Transverse colon (tissue), 4 donors: Measurements from ENCODE around the gene SPARCL1. TPM values are rescaled to one million over a fixed set of nuclear protein-coding genes. Genes with fewer than 3 reads are reported as not detected.

Experiments used
- DNase-seq: peaks from one replicate; pipeline ENCODE4 v3.0.0-alpha.2; 2019
- H3K27ac ChIP-seq, 4 donors: fragments of 200-600 bp; sonication (generic); 2 replicates each; pipeline ENCODE4 v1.5.1; 2016 to 2018; ENCODE audit warnings: inconsistent platforms in 4 of 4
- H3K27me3 ChIP-seq: fragments of 200-600 bp; sonication (generic); 2 replicates; pipeline ENCODE4 v1.5.1; 2017; ENCODE audit warnings: inconsistent platforms
- H3K36me3 ChIP-seq, 4 donors: fragments of 200-600 bp; sonication (generic); 2 replicates each; pipeline ENCODE4 v1.5.1; 2017 to 2019; ENCODE audit warnings: inconsistent platforms in 4 of 4
- H3K4me1 ChIP-seq, 4 donors: fragments of 200-600 bp; sonication (generic); 2 replicates each; pipeline ENCODE4 v1.5.1; 2017 to 2020; ENCODE audit warnings: inconsistent platforms in 4 of 4
- H3K4me3 ChIP-seq, 4 donors: fragments of 200-600 bp; sonication (generic); 1 replicate in 1 of 4; 2 replicates in 3 of 4; pipeline versions ENCODE4 v1.5.1 to v1.6.1; 2017 to 2019; ENCODE audit warnings: inconsistent platforms in 4 of 4
- H3K9me3 ChIP-seq, 2 donors: fragments of 200-600 bp; sonication (generic); 2 replicates each; pipeline ENCODE4 v1.5.1; 2017 to 2019; ENCODE audit warnings: inconsistent platforms in 2 of 2
- EP300 ChIP-seq: sonication (generic); formaldehyde crosslinking; IDR thresholded peaks from one replicate; pipeline ENCODE4 v1.6.1; 2017; ENCODE audit warnings: antibody characterized with exemption, low read depth
- POLR2A ChIP-seq: fragments of 450-650 bp; IDR thresholded peaks from one replicate; pipeline ENCODE4 v1.6.1; 2016; ENCODE audit warnings: antibody characterized with exemption, mild to moderate bottlenecking, moderate library complexity
- POLR2AphosphoS5 ChIP-seq, 3 donors: sonication (generic); formaldehyde crosslinking; IDR thresholded peaks; one replicate each; pipeline ENCODE4 v1.6.1; 2016; ENCODE audit warnings: antibody characterized with exemption in 3 of 3
- WGBS, 2 donors: methylation state at CpG; one replicate each; pipeline ENCODE4 v1.1.5; 2018; ENCODE audit warnings: low coverage in 1 of 2; 5-methylcytosine and 5-hydroxymethylcytosine counted together
- in situ Hi-C, 4 donors: fragments of 200-750 bp; cut with MboI; loops; one replicate each; pipeline versions ENCODE4 v1.15.0 to v1.15.1; 2017; ENCODE audit warnings: low sequenced_read_pairs in 3 of 4, low pct_ligation_motif_present in 1 of 4, low pct_unique_long_range_greater_than_20kb in 1 of 4
- intact Hi-C: fragments of 100-400 bp; cut with DNase I; formaldehyde crosslinking; loops from one replicate; pipeline ENCODE4 v1.15.1; 2023; ENCODE audit warnings: low total_unique reads
- total RNA-seq, 4 donors: library from RNA; depleted of rRNA; stranded (reverse); fragments of >200 nt; gene quantifications; one replicate each; pipeline ENCODE4 v1.1.0, GENCODE V29; 2016
- TF ChIP-seq, protein P1 (sequence below), 5 experiments: fragments of 200-600 bp in 3 of 5; fragments of 450-650 bp in 2 of 5; sonication (generic) in 3 of 5; IDR thresholded peaks; 1 replicate in 2 of 5; 2 replicates in 3 of 5; pipeline ENCODE4 v1.5.1; 2016 to 2017; ENCODE audit warnings: antibody characterized with exemption in 5 of 5, inconsistent platforms in 3 of 5, mild to moderate bottlenecking in 2 of 5, moderate library complexity in 1 of 5

Gene SPARCL1
- total RNA-seq, 4 donors from 2014 or later: 113 to 228 (median 151) TPM

DNA sequence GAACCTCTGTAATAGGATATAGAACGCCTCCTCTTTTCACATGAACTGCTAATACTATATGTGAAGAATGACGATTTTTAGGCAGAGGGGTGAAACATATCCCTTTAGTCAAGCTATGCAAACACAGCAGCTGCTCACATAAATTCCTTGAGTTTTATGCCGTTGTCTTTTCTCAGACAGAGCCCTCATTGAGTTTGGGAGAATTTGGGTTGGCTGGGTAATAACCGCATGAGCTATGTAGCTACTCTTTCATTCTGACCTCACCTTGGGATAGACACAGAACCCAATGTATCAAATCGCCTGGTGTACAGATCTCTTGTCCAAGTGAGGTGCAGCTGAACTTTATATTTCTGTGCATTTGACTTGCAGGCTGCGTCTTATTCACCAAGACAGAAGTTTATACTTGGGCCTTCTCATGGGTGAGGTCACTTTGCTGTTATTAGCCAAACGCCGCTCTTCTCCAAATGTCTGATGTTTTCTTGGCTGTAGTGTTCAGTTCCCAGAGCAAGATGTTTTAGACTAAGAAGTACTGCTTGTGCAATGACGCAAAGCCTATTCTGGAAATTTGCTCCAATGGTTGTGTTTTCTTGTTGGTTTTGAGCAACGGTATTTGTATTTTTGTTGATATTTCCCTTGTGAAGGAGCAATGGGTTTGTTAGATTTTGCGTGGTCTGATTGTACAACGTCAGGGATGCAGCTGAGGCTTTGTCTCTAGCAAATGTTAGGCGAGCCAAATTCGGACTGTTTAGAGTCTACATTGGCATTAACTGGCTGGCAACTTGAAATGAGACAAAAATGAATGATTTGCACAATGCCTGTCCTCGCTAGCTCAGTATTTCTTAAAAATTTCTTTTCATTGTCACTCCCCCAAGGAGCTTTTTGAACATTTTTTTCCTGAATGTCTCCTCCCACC is 11.2 kb upstream of the SPARCL1 start:
- no peaks in the 10 kb centered on the region for H3K9me3 ChIP-seq
- no peaks in the 10 kb centered on the region for H3K36me3 ChIP-seq
- intact Hi-C loops: loop anchor here (5.0 kb wide), 1 partner anchor 302 kb away; no protein-coding TSS in a partner anchor
- peak; percentile 25 for DNase-seq
- in situ Hi-C loops: no loop called here
- H3K27me3 ChIP-seq: no peaks in the 10 kb centered on the region
- peak overlapping the region; percentile 70 to 85 (median 79) for H3K27ac ChIP-seq
- TF ChIP-seq EP300 (peak; percentile 69), POLR2AphosphoS5 (IDR thresholded peaks at IDR 0.05) (peak; percentile 50 to 72 (median 58)), POLR2A (no peak)
- H3K4me3 ChIP-seq: no peak overlapping the region
- 54 to 62% methylated on average over 9 to 15 of the region's 15 CpGs for WGBS, 2 donors
- peaks cover 0 to 9% (median 0%) of the 10 kb centered on the region in 4 donors for H3K4me1 ChIP-seq

DNA sequence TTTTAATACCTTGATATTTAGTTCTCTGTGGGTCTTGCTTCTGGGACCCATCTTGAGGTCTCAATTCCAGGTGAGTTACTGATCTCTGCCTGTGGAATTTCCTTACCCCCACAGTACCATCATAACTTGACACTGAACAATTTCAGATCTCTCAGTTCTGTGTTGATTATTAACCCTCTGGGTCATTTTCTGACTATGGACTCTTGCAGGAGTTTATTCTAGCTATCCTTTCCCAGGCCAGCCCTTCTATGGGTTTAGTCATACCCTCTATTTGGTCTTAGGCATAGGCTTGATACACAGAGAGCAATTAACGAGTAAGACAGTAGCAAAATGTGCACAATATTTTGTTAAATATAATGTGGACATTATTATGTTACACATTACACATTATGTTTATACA is 3.7 kb upstream of the SPARCL1 start:
- Histone ChIP-seq H3K9me3 (no peaks in the 10 kb centered on the region), H3K4me1 (peaks cover 0 to 19% (median 3%) of the 10 kb centered on the region in 4 donors), H3K27me3 (no peaks in the 10 kb centered on the region), H3K27ac (peak overlapping the region; percentile 79 to 91 (median 84)), H3K4me3 (no peak overlapping the region), H3K36me3 (no peaks in the 10 kb centered on the region)
- intact Hi-C loops: loop anchor here (5.0 kb wide), 1 partner anchor 921 kb away; no protein-coding TSS in a partner anchor
- 45 to 89% methylated on average over 1 of the region's 1 CpG for WGBS, 2 donors
- in situ Hi-C loops: loop anchor here in 1 of 4 donors (10.0 kb wide), 1 partner anchor 482 kb away; no protein-coding TSS in a partner anchor
- TF ChIP-seq, protein P1, sequence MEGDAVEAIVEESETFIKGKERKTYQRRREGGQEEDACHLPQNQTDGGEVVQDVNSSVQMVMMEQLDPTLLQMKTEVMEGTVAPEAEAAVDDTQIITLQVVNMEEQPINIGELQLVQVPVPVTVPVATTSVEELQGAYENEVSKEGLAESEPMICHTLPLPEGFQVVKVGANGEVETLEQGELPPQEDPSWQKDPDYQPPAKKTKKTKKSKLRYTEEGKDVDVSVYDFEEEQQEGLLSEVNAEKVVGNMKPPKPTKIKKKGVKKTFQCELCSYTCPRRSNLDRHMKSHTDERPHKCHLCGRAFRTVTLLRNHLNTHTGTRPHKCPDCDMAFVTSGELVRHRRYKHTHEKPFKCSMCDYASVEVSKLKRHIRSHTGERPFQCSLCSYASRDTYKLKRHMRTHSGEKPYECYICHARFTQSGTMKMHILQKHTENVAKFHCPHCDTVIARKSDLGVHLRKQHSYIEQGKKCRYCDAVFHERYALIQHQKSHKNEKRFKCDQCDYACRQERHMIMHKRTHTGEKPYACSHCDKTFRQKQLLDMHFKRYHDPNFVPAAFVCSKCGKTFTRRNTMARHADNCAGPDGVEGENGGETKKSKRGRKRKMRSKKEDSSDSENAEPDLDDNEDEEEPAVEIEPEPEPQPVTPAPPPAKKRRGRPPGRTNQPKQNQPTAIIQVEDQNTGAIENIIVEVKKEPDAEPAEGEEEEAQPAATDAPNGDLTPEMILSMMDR (IDR thresholded peaks at IDR 0.05): no peak
- no peak for TF ChIP-seq POLR2AphosphoS5 (IDR thresholded peaks at IDR 0.05)
- TF ChIP-seq POLR2A: no peak
- TF ChIP-seq EP300: no peak
- no peak for DNase-seq

DNA sequence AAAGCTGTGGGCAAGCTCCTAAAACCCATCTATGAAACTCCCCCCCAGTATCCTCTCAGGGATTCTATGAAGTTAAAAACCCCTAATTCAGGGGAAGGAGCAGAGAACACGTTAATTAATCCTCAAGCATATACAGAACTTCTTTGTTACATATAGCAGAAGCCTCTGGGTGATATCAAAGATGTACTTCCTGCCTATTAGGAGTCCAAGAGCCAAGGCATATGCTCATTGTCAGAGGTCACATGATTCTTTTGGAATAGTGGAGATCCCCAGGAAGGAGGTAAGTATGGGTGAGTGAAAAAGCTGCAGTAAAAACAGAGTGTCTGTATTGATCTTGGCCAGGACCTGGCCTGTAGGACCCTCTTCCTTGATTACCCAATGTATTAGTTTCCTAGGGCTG is 2.9 kb upstream of the SPARCL1 start:
- no peak for DNase-seq
- H3K27ac ChIP-seq: peak overlapping the region; percentile 79 to 91 (median 84)
- H3K36me3 ChIP-seq: no peaks in the 10 kb centered on the region
- 46 to 80% methylated on average over 1 of the region's 1 CpG for WGBS, 2 donors
- TF ChIP-seq POLR2AphosphoS5 (IDR thresholded peaks at IDR 0.05) (peak in 2 of 3 donors; percentile 20 to 60), POLR2A (no peak), EP300 (no peak)
- H3K9me3 ChIP-seq: no peaks in the 10 kb centered on the region
- no peak overlapping the region for H3K4me3 ChIP-seq
- peaks cover 0 to 19% (median 3%) of the 10 kb centered on the region in 4 donors for H3K4me1 ChIP-seq
- intact Hi-C loops (loop anchor here (5.0 kb wide), 1 partner anchor 920 kb away; no protein-coding TSS in a partner anchor), in situ Hi-C loops (loop anchor here in 1 of 4 donors (10.0 kb wide), 1 partner anchor 483 kb away; no protein-coding TSS in a partner anchor)
- no peaks in the 10 kb centered on the region for H3K27me3 ChIP-seq

DNA sequence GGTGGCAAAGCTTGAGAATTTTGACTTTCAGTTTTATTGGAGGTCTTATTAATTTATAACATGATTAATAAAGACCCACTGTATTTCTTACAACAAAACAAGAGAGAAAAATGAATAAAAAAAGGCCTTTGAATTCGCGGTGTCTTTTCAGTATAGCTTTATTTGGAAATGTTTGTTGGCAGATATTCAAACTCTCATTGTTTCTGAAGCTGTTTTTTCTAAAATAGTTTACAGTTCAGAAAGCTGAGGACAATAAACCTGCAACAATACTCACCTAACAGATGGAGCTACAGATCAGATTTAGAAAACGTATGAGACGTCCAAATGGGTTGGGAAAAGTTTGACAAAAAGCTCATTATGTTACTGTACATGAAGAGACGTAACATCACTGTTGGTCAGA is 2.4 kb upstream of the SPARCL1 start:
- 52 to 74% methylated on average over 5 of the region's 5 CpGs for WGBS, 2 donors
- intact Hi-C loops: loop anchor here (5.0 kb wide), 1 partner anchor 919 kb away; no protein-coding TSS in a partner anchor
- in situ Hi-C loops: loop anchor here in 1 of 4 donors (10.0 kb wide), 1 partner anchor 483 kb away; no protein-coding TSS in a partner anchor
- TF ChIP-seq, protein P1 (IDR thresholded peaks at IDR 0.05): no peak
- TF ChIP-seq POLR2AphosphoS5 (IDR thresholded peaks at IDR 0.05) (no peak), POLR2A (no peak), EP300 (no peak)
- no peaks in the 10 kb centered on the region for H3K36me3 ChIP-seq
- H3K4me1 ChIP-seq: peaks cover 0 to 19% (median 3%) of the 10 kb centered on the region in 4 donors
- peak overlapping the region; percentile 79 to 91 (median 84) for H3K27ac ChIP-seq
- no peak for DNase-seq
- no peak overlapping the region for H3K4me3 ChIP-seq
- H3K9me3 ChIP-seq: no peaks in the 10 kb centered on the region
- H3K27me3 ChIP-seq: no peaks in the 10 kb centered on the region
